ENCODE results near the gene SLC44A3.

SLC44A3 gene

DNA sequence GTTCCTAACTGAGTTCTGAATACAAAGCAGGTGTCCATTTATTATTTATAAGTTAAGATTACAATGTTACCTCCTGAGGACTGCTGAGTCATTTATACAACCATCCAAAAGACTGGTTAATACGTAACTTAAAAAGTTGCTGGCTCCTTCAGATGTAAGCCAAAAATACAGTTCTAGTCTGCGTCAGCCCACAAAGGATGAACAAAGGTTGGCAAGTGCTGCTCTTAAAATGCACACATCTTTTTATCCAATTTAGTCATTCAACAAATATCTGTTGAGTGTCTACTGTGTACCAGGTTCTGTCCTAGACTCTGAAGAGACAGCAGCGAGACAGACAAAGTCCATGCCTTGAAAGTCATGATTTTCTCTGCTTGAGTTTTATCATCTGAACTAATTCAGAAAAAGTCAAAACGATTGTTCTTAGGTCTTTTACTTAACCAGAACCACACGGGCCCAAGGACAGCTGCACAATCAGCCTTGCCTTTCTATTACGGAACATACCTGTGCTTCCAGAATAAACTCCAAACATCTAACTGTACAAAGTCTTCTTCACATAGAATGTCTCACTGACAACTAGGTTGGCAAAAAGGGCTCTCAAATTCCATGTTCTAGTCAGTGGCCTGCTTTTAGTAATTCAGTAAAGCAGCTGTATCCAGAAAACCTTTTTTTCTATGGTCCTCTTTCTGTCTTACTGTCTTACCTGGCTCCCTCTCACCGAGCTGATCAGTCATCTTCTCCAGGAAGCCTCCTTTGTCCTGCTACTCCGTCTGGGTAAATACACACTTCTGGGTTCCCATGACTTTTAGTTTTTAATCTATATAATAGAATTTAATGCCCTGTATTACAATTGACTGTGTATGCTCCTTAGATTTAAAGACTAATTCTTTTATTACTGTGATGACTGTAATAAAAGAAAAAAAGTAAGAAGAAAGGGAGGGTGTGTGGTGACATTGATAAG, 122.3 kb downstream of the SLC44A3 start:
- DNase-seq = no peak
